GM18499 (cell line): ENCODE data around the gene ADAMTS18.

ENCODE experiments used
- ATAC-seq: cut with Tn5 transposase; IDR thresholded peaks from one replicate; pipeline ENCODE4 v1.9.1; 2021; ENCODE audit warnings: moderate number of reproducible peaks; ENCODE audit not compliant: insufficient read depth, unreplicated experiment

ADAMTS18 gene

GRCh38 chr16:77435272-77435820, 512 bp upstream of the ADAMTS18 start:
- ATAC-seq: no peak

GRCh38 chr16:77434022-77434529, 758 bp downstream of the ADAMTS18 start:
- no peak for ATAC-seq

GRCh38 chr16:77433146-77433545, 1.7 kb downstream of the ADAMTS18 start:
- no peak for ATAC-seq

GRCh38 chr16:77432264-77432663, 2.6 kb downstream of the ADAMTS18 start:
- ATAC-seq: no peak

GRCh38 chr16:77430787-77431585, 3.8 kb downstream of the ADAMTS18 start:
- no peak for ATAC-seq

GRCh38 chr16:77430360-77430759, 4.5 kb downstream of the ADAMTS18 start:
- ATAC-seq: no peak

- no peak for ATAC-seq
Measured at GRCh38 chr16:77424871-77425604, 9.8 kb downstream of the ADAMTS18 start.

- ATAC-seq: no peak
Measured at GRCh38 chr16:77422196-77422784, 12.5 kb downstream of the ADAMTS18 start.

- no peak for ATAC-seq
Measured at GRCh38 chr16:77416939-77417480, 17.8 kb downstream of the ADAMTS18 start.

- no peak for ATAC-seq
Measured at GRCh38 chr16:77414752-77415231, 20.0 kb downstream of the ADAMTS18 start.

- ATAC-seq: no peak
Measured at GRCh38 chr16:77410449-77410848, 24.4 kb downstream of the ADAMTS18 start.

- no peak for ATAC-seq
Measured at GRCh38 chr16:77409311-77409710, 25.5 kb downstream of the ADAMTS18 start.

- ATAC-seq: peak; percentile 87
Measured at GRCh38 chr16:77408607-77409006, 26.2 kb downstream of the ADAMTS18 start.

GRCh38 chr16:77406680-77407079, 28.2 kb downstream of the ADAMTS18 start:
- no peak for ATAC-seq

GRCh38 chr16:77404775-77405174, 30.1 kb downstream of the ADAMTS18 start:
- ATAC-seq: no peak

GRCh38 chr16:77403732-77404131, 31.1 kb downstream of the ADAMTS18 start:
- no peak for ATAC-seq

- ATAC-seq: no peak
Measured at GRCh38 chr16:77402672-77403071, 32.2 kb downstream of the ADAMTS18 start.

- no peak for ATAC-seq
Measured at GRCh38 chr16:77402118-77402517, 32.7 kb downstream of the ADAMTS18 start.

- ATAC-seq: no peak
Measured at GRCh38 chr16:77399546-77399945, 35.3 kb downstream of the ADAMTS18 start.

- ATAC-seq: no peak
Measured at GRCh38 chr16:77399066-77399465, 35.8 kb downstream of the ADAMTS18 start.
